NCI-H345 treated with DMSO at 0.1 percent for 48 hours (cell line): ENCODE data around the gene BHLHE40.
A peak's percentile ranks its signal among the peaks of the same experiment; 100 is the strongest.

Source experiments
- DNase-seq: peaks from one replicate; lab custom pipeline; 2025; ENCODE audit not compliant: unreplicated experiment; lab: John Stamatoyannopoulos, UW

The BHLHE40 gene

GRCh38 chr3:4982773-4983738, 3.8 kb downstream of the BHLHE40 start:
- no peak for DNase-seq

DNA sequence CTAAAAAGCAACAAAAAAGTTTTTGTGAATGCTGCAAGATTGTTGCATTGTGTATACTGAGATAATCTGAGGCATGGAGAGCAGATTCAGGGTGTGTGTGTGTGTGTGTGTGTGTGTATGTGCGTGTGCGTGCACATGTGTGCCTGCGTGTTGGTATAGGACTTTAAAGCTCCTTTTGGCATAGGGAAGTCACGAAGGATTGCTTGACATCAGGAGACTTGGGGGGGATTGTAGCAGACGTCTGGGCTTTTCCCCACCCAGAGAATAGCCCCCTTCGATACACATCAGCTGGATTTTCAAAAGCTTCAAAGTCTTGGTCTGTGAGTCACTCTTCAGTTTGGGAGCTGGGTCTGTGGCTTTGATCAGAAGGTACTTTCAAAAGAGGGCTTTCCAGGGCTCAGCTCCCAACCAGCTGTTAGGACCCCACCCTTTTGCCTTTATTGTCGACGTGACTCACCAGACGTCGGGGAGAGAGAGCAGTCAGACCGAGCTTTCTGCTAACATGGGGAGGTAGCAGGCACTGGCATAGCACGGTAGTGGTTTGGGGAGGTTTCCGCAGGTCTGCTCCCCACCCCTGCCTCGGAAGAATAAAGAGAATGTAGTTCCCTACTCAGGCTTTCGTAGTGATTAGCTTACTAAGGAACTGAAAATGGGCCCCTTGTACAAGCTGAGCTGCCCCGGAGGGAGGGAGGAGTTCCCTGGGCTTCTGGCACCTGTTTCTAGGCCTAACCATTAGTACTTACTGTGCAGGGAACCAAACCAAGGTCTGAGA, 4.7 kb downstream of the BHLHE40 start:
- no peak for DNase-seq

GRCh38 chr3:4984511-4984864, 5.3 kb downstream of the BHLHE40 start:
- no peak for DNase-seq

GRCh38 chr3:4985330-4986174, 6.3 kb downstream of the BHLHE40 start:
- peak; percentile 25 for DNase-seq

DNA sequence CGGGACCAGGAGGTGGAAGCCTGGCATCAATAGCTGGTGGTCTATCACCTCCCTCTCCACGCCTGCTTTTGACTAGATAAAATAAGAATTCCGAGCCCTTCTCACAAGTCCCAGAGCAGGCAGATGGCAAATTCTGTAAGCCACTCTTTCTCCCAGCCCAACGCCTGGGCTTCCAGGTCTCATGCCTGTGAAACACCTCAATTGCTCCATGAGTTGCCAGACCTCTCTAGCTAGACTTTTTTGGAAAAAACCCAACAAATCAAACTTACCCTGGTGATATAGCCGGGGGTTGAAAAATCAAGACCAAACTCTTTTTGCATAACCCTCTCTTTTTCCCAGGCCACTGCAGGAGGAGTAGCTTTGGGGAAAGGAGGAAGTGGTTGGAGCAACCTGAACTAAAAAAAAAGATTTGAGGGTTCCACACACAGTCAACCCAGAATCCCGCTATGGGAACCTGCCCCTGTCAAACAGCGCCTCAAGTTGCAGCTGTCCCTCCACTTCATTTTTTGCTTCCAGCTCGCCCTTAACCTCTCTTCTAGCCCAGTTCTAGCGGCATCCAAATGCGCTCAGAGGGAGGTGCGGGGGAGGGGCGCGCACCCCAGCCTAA, 7.0 kb downstream of the BHLHE40 start:
- DNase-seq, result no peak

GRCh38 chr3:4986782-4987537, 7.7 kb downstream of the BHLHE40 start:
- peak; percentile 36 for DNase-seq

- DNase-seq, result no peak
Observed at GRCh38 chr3:4987538-4988296, 8.5 kb downstream of the BHLHE40 start.

- DNase-seq, result no peak
Observed at GRCh38 chr3:4988983-4989834, 10.0 kb downstream of the BHLHE40 start.

GRCh38 chr3:4990069-4990468, 10.8 kb downstream of the BHLHE40 start:
- DNase-seq, result no peak

DNA sequence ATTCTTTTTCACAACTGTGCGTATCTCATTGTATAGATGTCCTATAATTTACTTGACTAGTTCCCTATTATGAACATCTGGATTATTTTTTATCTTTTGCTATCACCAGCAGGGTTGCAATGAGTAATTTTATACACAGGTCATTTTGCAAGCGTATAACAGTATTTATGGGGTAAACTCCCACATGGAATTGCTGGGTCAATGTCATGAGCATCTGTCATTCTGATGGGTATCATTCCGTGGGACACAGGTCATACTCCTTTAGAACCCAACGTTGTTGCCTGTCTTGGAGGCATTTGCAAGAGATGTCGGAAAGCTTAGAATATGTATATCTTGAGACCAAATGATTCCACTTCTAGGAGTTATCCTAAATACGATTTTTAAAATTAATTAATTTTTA, 12.9 kb downstream of the BHLHE40 start:
- DNase-seq, result no peak

DNA sequence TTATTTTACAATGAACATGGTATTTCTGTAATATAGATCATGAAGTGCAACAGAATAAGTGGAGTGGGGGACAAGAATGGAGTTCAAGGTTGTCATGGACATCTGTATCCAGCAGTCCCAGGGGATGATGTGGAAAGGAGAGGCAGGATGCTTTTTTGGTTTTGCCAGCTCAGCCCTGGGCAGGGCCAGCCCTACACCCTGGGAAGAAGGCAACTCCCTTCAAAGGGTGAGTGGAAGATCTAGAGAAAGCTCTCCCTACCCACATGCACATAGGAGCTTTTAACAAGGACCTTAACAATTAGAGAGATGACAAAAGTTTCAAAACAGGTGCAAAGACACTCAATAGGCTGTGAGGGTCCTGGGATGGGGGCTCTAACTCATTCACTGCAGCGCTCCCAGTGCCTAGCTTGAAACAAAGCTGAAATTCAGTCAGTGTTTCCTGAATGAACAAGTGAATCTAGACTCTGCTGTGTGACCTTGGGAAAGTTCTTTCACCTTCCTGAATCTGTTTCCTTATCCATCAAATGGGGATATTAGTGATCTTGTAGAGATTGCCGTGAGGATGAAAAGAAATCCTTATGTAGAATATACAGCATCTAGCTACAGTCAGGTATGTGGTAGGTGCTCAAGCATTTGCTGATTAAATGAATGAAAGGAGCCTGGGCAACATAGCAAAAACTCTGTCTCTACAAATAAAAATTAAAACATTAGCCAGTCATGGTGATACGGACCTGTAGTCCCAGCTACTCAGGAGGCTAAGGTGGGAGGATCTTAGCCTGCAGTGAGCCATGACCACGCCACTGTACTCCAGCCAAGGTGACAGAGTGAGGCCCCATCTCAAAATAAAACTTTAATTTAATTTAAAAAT, 14.3 kb downstream of the BHLHE40 start:
- DNase-seq, result no peak

DNA sequence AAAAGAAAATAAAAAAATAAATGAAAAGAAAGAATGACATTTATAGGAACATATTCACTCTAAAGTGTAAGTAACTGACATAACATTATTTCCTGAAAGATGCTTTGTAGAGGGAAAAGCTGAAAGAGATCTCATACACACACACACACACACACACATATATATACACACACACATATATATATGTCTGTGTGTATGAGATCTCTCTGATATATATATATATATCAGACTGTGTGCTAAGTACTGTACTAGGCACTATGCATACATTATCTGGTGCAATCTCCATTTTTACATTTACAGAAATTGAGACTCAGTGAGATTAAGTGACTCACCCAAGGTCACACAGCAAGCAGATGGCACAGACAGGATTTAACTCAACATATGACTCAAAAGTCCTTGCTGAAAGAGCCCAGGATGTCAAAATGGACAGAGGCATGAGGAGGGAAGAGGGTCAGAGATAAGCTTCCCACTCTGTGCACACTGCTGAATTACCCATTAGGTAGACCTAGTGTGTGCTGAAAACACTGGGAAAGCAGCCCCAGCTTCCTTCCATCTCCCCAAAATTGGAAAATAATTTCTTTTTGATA, 15.0 kb downstream of the BHLHE40 start:
- no peak for DNase-seq

DNA sequence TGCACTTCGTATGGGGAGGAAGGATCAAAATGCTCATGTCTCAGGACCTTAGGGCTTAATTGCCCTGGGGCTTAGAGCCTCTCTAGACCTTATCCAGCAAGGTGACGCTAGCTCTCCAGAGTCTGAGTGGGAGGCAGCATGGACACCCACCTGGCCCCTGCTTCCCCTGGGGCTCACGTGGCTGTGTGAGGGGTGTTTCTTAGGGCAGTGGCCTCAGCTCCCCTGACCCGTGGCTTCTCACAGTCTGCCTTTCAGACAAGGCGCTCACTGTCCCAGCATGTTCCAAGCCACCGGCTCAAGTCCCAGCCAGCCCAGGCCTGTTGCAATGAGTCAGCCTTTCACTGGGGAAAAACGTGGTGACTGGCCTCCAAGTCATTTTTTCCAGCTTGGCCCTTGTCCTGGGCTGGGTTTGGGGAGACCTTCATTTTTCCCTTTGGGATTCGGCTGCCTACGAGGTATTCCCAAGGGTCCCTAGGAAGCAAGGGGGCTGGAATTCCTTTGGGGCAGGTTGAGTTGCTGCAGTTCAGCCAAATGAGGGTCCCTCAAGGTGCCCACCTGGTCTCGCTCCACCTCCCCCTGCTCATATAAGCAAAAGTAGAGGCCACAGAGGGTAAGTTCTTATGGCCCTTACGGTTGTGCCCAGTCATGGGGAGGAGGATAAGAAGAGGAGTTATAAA, 15.7 kb downstream of the BHLHE40 start:
- DNase-seq, result no peak

- DNase-seq, result no peak
Observed at GRCh38 chr3:4995500-4996053, 16.3 kb downstream of the BHLHE40 start.

GRCh38 chr3:4996223-4996765, 17.1 kb downstream of the BHLHE40 start:
- no peak for DNase-seq

DNA sequence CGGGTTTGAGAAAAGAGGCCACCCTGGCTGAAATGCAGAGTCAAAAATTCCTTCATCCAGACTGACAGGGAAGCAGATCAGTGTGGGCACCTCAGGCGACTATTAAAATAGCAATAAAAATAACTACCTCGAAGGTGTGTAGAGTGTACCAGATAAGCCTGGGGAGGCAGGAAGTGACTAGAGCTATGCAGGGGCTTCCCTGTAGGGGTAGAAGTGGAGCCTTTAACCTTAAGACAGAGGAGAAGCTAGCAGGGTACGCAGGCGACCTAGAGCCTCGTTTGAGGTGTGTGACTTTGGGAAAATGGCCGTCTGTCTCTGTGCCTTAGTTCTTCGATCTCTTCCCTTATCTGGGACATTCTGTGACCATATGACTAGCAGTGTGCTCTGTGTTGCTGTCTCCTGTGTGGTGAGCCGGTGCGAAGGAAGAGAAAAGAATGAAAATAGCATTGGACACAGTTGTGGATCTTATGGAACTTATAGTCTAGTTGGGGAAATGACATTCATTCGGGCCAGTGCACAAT, 17.6 kb downstream of the BHLHE40 start:
- no peak for DNase-seq
